Skeletal muscle satellite cell (primary cell): ENCODE data around the gene ESYT3.

Experiments used
- H3K27me3 ChIP-seq: 2 replicates; pipeline ENCODE4 v1.7.0; 2013; ENCODE audit warnings: low read length; ENCODE audit not compliant: control insufficient read depth, insufficient read depth
- H3K36me3 ChIP-seq: 2 replicates; pipeline ENCODE4 v1.7.0; 2013; ENCODE audit warnings: mild to moderate bottlenecking, control low read depth, low read length; ENCODE audit not compliant: insufficient read depth
- H3K4me1 ChIP-seq: 2 replicates; pipeline ENCODE4 v1.7.0; 2013; ENCODE audit warnings: low read length; ENCODE audit not compliant: control insufficient read depth, insufficient read depth
- H3K4me2 ChIP-seq: 2 replicates; pipeline ENCODE4 v1.7.0; 2013; ENCODE audit warnings: mild to moderate bottlenecking, low read length
- H3K4me3 ChIP-seq: 2 replicates; pipeline ENCODE4 v1.7.0; 2013; ENCODE audit warnings: low read length
- H3K9ac ChIP-seq: 2 replicates; pipeline ENCODE4 v1.7.0; 2013; ENCODE audit warnings: mild to moderate bottlenecking, low read depth, low read length, moderate library complexity
- H3K9me3 ChIP-seq: replicated peaks from 2 replicates; pipeline ENCODE4 v1.7.0; 2013; ENCODE audit warnings: mild to moderate bottlenecking, control low read depth, low read length

Gene ESYT3

GRCh38 chr3:138467931-138468330, 33.5 kb downstream of the ESYT3 start:
- Histone ChIP-seq H3K36me3 (no peaks in the 10 kb centered on the region), H3K4me2 (no peak overlapping the region), H3K9me3 (no peaks in the 10 kb centered on the region), H3K27me3 (peaks cover 2% of the 10 kb centered on the region), H3K9ac (no peak overlapping the region), H3K4me3 (no peak overlapping the region), H3K4me1 (peaks cover 12% of the 10 kb centered on the region)

DNA sequence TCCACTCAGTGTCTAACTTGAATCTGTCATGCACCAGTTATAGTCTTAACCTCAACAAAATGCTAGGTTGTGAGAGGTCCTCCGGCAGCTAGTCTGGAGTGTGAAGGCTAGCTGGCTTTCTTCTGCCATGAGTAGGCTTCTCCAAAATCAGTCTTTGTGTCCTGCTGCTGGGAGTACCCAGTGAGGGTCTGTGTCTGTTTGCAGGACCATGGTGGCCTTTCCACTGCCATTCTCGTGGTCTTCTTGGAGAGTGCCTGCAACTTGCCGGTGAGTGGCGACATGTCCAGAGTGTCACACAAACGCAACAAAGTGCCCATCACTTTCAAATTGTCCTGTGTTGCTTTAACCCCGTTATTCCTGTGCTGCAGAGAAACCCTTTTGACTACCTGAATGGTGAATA, 34.0 kb downstream of the ESYT3 start:
- no peak overlapping the region for H3K4me3 ChIP-seq
- H3K4me2 ChIP-seq, result peak overlapping the region; percentile 18
- peaks cover 12% of the 10 kb centered on the region for H3K4me1 ChIP-seq
- H3K27me3 ChIP-seq, result peaks cover 2% of the 10 kb centered on the region
- H3K36me3 ChIP-seq, result no peaks in the 10 kb centered on the region
- no peak overlapping the region for H3K9ac ChIP-seq
- no peaks in the 10 kb centered on the region for H3K9me3 ChIP-seq

DNA sequence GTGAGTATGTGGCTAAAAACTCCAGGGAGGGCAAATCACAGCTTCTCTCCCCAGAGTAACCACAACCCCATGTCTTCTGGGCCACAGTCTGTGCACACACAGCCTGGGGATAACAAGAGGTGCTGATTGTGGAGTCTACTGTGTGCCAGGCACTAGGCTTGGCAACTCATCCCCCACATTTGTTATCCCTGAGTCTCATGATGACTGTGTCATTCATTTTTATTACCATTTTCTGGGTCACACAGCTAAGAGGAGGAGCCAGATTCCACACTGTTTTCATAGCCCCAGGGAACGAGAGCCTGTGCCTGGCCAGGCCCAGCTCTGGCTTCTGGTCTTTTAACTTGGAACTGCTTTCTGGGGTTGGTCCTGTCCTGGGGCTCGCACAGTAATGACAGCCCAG, 34.5 kb downstream of the ESYT3 start:
- H3K36me3 ChIP-seq, result no peaks in the 10 kb centered on the region
- no peak overlapping the region for H3K4me3 ChIP-seq
- H3K4me1 ChIP-seq, result peaks cover 12% of the 10 kb centered on the region
- peak overlapping the region; percentile 34 for H3K9ac ChIP-seq
- no peaks in the 10 kb centered on the region for H3K9me3 ChIP-seq
- H3K27me3 ChIP-seq, result no peaks in the 10 kb centered on the region
- peak overlapping the region; percentile 18 for H3K4me2 ChIP-seq

DNA sequence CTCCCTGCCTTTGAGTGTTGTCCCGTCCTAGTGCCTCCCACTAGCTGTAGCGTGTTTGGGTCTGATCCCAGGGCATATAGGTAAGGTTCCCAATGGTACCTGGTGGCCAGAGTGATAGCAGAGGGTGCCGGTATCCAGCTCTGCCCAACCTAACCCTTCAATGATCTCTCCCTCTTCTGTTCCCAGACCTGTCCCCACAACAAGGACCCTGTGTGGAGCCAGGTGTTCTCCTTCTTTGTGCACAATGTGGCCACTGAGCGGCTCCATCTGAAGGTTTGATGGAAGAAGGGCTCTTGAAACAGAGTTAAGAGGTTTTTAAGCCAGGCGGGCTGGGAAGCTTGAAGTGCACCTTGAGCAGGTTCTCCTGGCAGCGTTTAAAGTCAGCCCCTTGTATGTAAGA, 35.5 kb downstream of the ESYT3 start:
- Histone ChIP-seq H3K36me3 (no peaks in the 10 kb centered on the region), H3K4me2 (no peak overlapping the region), H3K4me1 (peaks cover 12% of the 10 kb centered on the region), H3K9me3 (no peaks in the 10 kb centered on the region), H3K9ac (no peak overlapping the region), H3K4me3 (no peak overlapping the region), H3K27me3 (no peaks in the 10 kb centered on the region)

GRCh38 chr3:138470687-138471086, 36.3 kb downstream of the ESYT3 start:
- H3K4me1 ChIP-seq, result peaks cover 12% of the 10 kb centered on the region
- H3K4me3 ChIP-seq, result no peak overlapping the region
- no peak overlapping the region for H3K9ac ChIP-seq
- no peaks in the 10 kb centered on the region for H3K9me3 ChIP-seq
- H3K27me3 ChIP-seq, result no peaks in the 10 kb centered on the region
- H3K36me3 ChIP-seq, result no peaks in the 10 kb centered on the region
- H3K4me2 ChIP-seq, result no peak overlapping the region

DNA sequence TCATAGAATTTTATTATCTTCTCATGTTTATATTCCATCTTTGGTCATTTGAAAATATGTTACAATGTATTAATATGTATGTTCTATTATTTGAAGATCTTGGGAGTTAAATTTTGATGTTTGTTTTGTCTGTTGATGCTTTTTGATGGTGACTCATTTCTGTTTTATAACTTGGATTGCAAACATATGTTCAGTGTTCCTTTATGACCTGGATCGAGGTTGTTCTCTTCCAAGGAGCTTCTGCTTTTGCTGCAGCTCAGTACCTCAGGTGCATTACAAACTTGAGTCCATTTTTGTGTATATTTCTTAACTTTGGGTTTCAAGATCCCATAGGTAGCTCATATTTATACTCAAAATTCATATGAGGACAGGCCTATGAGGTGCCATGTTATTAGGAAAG, 37.1 kb downstream of the ESYT3 start:
- no peak overlapping the region for H3K4me2 ChIP-seq
- H3K4me1 ChIP-seq, result peaks cover 12% of the 10 kb centered on the region
- no peak overlapping the region for H3K9ac ChIP-seq
- H3K36me3 ChIP-seq, result no peaks in the 10 kb centered on the region
- no peaks in the 10 kb centered on the region for H3K9me3 ChIP-seq
- no peaks in the 10 kb centered on the region for H3K27me3 ChIP-seq
- no peak overlapping the region for H3K4me3 ChIP-seq

DNA sequence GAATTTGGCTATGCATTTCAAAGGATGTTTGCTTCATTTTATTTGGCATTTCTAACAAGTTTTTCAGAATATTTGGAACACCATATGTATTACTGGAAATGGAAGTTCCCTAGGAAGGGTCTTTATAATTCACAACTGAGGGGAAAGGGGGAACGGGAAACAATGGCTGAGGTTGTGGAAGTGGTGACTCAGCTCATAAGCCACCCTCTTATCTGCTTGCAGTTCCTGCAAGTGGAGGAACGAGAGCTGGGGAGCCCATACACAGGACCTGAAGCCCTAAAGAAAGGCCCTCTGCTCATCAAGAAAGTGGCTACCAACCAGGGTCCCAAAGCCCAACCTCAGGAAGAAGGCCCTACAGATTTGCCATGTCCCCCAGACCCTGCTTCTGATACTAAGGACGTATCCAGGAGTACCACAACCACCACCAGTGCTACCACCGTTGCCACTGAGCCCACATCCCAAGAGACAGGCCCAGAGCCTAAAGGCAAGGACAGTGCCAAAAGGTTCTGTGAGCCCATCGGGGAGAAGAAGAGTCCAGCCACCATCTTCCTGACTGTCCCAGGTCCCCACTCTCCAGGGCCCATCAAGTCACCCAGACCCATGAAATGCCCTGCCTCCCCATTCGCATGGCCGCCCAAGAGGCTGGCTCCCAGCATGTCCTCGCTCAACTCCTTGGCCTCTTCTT, 37.9 kb downstream of the ESYT3 start:
- peaks cover 12% of the 10 kb centered on the region for H3K4me1 ChIP-seq
- no peaks in the 10 kb centered on the region for H3K9me3 ChIP-seq
- no peaks in the 10 kb centered on the region for H3K27me3 ChIP-seq
- no peak overlapping the region for H3K9ac ChIP-seq
- no peaks in the 10 kb centered on the region for H3K36me3 ChIP-seq
- H3K4me3 ChIP-seq, result no peak overlapping the region
- H3K4me2 ChIP-seq, result no peak overlapping the region

- no peak overlapping the region for H3K4me3 ChIP-seq
- no peak overlapping the region for H3K9ac ChIP-seq
- H3K9me3 ChIP-seq, result no peaks in the 10 kb centered on the region
- H3K27me3 ChIP-seq, result no peaks in the 10 kb centered on the region
- H3K4me2 ChIP-seq, result no peak overlapping the region
- H3K36me3 ChIP-seq, result no peaks in the 10 kb centered on the region
- peaks cover 11% of the 10 kb centered on the region for H3K4me1 ChIP-seq
Measured at GRCh38 chr3:138473391-138473790, 39.0 kb downstream of the ESYT3 start.

DNA sequence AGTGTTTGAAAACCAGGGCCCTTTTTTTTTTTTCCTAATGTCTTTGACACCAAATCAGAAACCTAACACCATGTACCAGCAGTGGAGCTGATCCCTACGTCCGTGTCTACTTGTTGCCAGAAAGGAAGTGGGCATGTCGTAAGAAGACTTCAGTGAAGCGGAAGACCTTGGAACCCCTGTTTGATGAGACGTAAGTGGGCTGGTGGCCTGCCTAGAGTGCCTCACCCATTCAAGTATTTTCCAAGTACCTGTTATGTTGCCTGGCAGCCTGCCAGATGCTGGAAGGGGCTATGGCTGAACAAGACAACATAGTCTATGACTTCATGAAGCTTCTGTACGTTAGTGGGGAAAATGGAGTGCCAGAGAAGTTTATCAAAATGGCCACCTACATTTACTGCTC, 39.7 kb downstream of the ESYT3 start:
- no peaks in the 10 kb centered on the region for H3K9me3 ChIP-seq
- H3K27me3 ChIP-seq, result no peaks in the 10 kb centered on the region
- no peak overlapping the region for H3K9ac ChIP-seq
- peaks cover 4% of the 10 kb centered on the region for H3K4me1 ChIP-seq
- H3K4me3 ChIP-seq, result no peak overlapping the region
- no peak overlapping the region for H3K4me2 ChIP-seq
- H3K36me3 ChIP-seq, result no peaks in the 10 kb centered on the region

GRCh38 chr3:138476526-138476925, 42.1 kb downstream of the ESYT3 start:
- no peaks in the 10 kb centered on the region for H3K9me3 ChIP-seq
- no peaks in the 10 kb centered on the region for H3K36me3 ChIP-seq
- H3K9ac ChIP-seq, result no peak overlapping the region
- H3K4me1 ChIP-seq, result no peaks in the 10 kb centered on the region
- no peak overlapping the region for H3K4me2 ChIP-seq
- H3K4me3 ChIP-seq, result no peak overlapping the region
- no peaks in the 10 kb centered on the region for H3K27me3 ChIP-seq

- no peaks in the 10 kb centered on the region for H3K4me1 ChIP-seq
- no peaks in the 10 kb centered on the region for H3K9me3 ChIP-seq
- no peak overlapping the region for H3K4me3 ChIP-seq
- H3K27me3 ChIP-seq, result no peaks in the 10 kb centered on the region
- H3K9ac ChIP-seq, result no peak overlapping the region
- H3K4me2 ChIP-seq, result no peak overlapping the region
- no peaks in the 10 kb centered on the region for H3K36me3 ChIP-seq
Measured at GRCh38 chr3:138477120-138477519, 42.7 kb downstream of the ESYT3 start.

DNA sequence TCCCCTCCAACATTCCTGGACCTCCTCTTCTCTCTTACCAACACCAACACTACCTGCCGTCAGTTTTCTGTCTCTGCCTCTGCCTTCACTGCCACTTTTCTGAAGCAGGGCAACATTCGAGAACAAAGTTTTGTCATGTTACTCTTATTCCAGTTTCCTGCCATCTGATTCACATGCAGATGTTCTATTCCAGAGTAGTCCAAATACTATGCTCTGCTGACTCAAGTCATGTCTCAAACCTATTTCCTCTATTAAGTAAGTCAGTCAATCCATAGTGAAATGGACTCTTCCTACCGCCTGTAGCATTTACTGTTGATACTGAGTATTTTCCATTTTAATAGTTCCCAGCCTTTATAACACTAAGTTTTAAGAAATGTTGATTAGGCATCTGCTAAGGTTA, 43.4 kb downstream of the ESYT3 start:
- Histone ChIP-seq H3K9ac (no peak overlapping the region), H3K36me3 (no peaks in the 10 kb centered on the region), H3K4me1 (no peaks in the 10 kb centered on the region), H3K27me3 (no peaks in the 10 kb centered on the region), H3K9me3 (no peaks in the 10 kb centered on the region), H3K4me2 (no peak overlapping the region), H3K4me3 (no peak overlapping the region)
